ENCODE data around the gene UBR1. TPM values are rescaled to one million over a fixed set of nuclear protein-coding genes. Genes with fewer than 3 reads are reported as not detected.

The UBR1 gene
- total RNA-seq, 1 donor from 2014 or later = 16.9 TPM

DNA sequence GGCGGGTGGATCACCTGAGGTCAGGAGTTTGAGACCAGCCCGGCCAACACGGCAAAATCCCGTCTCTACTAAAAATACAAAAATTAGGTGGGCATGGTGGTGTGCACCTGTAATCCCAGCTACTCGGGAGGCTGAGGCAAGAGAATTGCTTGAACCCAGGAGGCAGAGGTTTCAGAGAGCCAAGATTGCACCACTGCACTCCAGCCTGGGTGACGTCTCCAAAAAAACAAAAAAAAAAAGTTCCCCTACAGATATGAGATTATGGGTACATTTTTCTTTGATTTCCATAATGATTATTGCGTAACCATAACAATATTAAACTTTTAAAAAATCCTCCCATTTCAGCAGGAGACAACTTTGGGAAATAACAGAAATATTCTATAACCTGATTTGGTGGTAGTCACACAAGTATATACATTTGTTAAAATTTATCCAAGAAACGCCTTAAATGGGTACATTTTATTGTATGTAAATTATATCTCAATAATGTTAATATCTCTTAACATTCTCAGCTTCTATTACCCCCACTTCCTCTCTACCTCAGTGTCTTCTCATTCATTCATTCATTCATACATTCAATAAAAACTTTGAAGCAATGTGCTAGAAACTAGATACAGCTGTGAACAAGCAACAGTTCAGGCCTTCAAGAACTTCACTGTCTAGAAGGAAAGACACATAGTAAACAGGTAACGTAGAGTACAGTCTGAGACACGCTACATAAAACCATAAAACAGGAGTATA is 6.6 kb downstream of the UBR1 start:
- H3K27me3 ChIP-seq (ENCODE audit: control insufficient read depth, insufficient read depth, low read length) = no peaks in the 10 kb centered on the region
- DNase-seq (ENCODE audit: low read depth) = no peak
- H3K36me3 ChIP-seq (ENCODE audit: control insufficient read depth, insufficient read depth, low read length) = peaks cover 2% of the 10 kb centered on the region
- TF ChIP-seq, protein P1, sequence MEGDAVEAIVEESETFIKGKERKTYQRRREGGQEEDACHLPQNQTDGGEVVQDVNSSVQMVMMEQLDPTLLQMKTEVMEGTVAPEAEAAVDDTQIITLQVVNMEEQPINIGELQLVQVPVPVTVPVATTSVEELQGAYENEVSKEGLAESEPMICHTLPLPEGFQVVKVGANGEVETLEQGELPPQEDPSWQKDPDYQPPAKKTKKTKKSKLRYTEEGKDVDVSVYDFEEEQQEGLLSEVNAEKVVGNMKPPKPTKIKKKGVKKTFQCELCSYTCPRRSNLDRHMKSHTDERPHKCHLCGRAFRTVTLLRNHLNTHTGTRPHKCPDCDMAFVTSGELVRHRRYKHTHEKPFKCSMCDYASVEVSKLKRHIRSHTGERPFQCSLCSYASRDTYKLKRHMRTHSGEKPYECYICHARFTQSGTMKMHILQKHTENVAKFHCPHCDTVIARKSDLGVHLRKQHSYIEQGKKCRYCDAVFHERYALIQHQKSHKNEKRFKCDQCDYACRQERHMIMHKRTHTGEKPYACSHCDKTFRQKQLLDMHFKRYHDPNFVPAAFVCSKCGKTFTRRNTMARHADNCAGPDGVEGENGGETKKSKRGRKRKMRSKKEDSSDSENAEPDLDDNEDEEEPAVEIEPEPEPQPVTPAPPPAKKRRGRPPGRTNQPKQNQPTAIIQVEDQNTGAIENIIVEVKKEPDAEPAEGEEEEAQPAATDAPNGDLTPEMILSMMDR (IDR thresholded peaks at IDR 0.05; ENCODE audit: insufficient read depth, low read length, poor library complexity, severe bottlenecking) = no peak
- H3K4me3 ChIP-seq (ENCODE audit: low read depth, low read length) = no peak overlapping the region

DNA sequence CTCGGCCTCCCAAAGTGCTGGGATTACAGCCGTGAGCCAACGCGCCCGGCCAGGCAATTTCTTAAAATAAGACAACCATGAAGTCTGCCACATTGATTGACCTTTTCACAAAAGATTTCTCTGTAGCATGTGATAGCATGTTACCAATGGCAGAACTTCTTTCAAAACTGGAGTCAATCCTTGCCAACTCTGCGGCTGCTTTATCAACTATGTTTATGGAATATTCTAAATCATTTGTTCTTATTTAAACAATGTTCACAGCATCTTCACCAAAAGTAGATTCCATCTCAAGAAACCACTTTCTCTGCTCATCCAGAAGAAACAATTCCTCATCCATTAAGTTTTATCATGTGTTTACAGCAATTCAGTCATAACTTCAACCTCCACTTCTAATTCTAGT is 9.4 kb downstream of the UBR1 start:
- Histone ChIP-seq H3K4me3 (ENCODE audit: low read depth, low read length) (no peak overlapping the region), H3K27me3 (ENCODE audit: control insufficient read depth, insufficient read depth, low read length) (no peaks in the 10 kb centered on the region), H3K36me3 (ENCODE audit: control insufficient read depth, insufficient read depth, low read length) (peaks cover 2% of the 10 kb centered on the region)
- DNase-seq (ENCODE audit: low read depth) = no peak
- TF ChIP-seq, protein P1 (IDR thresholded peaks at IDR 0.05; ENCODE audit: insufficient read depth, low read length, poor library complexity, severe bottlenecking) = no peak

DNA sequence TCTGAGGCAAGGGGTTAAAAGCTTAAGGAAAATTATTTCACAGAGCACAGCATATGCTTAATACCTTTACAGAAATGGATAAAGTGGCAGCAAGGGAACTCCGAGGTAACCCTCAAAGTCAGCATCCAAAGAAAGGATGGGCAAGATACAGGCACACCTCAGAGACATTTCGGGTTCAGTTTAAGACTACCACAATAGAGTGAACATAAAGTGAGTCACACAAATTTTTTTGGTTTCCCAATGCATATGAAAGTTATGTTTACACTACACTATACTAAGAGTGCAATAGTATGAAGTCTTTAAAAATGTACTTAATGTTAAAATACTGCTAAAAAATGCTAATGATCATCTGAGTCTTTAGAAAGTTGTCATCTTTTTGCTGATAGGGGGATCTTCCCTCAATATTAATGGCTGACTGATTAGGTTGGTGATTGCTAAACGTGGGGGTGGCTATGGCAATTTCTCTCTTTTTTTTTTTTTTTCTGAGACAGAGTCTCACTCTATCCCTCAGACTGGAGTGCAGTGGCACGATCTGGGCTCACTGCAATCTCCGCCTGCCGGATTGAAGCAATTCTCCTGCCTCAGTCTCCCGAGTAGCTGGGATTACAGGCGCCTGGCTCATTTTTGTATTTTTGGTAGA is 10.0 kb downstream of the UBR1 start:
- DNase-seq (ENCODE audit: low read depth) = no peak
- Histone ChIP-seq H3K4me3 (ENCODE audit: low read depth, low read length) (no peak overlapping the region), H3K27me3 (ENCODE audit: control insufficient read depth, insufficient read depth, low read length) (no peaks in the 10 kb centered on the region), H3K36me3 (ENCODE audit: control insufficient read depth, insufficient read depth, low read length) (no peaks in the 10 kb centered on the region)
- TF ChIP-seq, protein P1 (IDR thresholded peaks at IDR 0.05; ENCODE audit: insufficient read depth, low read length, poor library complexity, severe bottlenecking) = no peak

DNA sequence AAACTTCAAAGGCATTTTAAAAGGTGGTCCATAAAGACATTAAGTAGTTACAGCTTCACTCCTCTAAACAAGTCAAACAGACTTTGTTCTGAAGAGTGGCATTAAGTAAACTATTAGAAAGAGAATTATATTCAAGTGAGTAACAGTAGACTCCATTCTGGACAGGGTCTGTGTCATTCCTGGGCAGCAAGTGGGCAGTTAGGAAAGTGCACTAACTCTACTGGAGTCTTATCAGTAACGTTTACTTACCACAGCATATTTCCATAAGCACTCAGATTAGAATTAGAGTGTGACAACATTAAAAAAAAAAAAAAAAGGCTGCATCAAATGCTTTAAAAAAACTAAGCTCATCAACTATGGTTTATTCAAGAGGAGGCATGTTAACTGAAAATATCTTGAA is 10.6 kb downstream of the UBR1 start:
- H3K27me3 ChIP-seq (ENCODE audit: control insufficient read depth, insufficient read depth, low read length) = no peaks in the 10 kb centered on the region
- no peak overlapping the region for H3K4me3 ChIP-seq (ENCODE audit: low read depth, low read length)
- no peak for DNase-seq (ENCODE audit: low read depth)
- no peaks in the 10 kb centered on the region for H3K36me3 ChIP-seq (ENCODE audit: control insufficient read depth, insufficient read depth, low read length)
- TF ChIP-seq, protein P1 (IDR thresholded peaks at IDR 0.05; ENCODE audit: insufficient read depth, low read length, poor library complexity, severe bottlenecking) = no peak

DNA sequence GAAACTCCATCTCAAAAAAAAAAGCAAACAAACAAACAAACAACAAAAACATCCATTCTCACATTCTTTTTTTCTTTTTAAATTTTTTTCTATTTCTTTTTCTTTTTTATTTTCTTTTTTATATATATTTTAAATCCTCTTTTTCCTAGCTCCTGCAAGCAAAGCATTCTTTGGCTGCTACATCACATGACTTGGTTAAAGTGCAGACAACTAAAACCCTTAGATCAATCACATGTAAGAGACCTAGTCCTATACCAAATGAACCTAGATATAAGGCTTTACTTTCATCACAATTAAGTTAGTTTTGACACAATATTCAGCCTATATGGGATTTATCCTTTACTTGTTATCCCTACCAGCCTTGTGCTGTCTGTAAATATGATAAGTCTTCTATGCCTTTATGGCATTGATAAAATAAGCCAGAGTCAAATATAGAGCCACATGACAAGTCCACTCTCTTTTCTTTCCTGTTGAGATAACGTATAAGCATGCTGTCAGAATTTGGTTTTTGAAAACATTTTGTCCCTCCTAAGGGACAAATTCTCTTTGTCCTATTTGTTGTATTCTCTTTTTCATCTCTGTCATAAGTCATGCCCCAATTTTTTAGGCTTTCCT is 11.3 kb downstream of the UBR1 start:
- Histone ChIP-seq H3K36me3 (ENCODE audit: control insufficient read depth, insufficient read depth, low read length) (no peaks in the 10 kb centered on the region), H3K27me3 (ENCODE audit: control insufficient read depth, insufficient read depth, low read length) (no peaks in the 10 kb centered on the region), H3K4me3 (ENCODE audit: low read depth, low read length) (no peak overlapping the region)
- TF ChIP-seq, protein P1 (IDR thresholded peaks at IDR 0.05; ENCODE audit: insufficient read depth, low read length, poor library complexity, severe bottlenecking) = no peak
- no peak for DNase-seq (ENCODE audit: low read depth)

Data from kidney epithelial cell (primary cell).